NOMO-1 treated with dmso at 0.1 percent for 144 hours (cell line): ENCODE data around the gene KCNS3.
"Not testable (repeated sequence)": the region's sequence is repeated elsewhere in the genome, so short reads cannot be mapped to it uniquely, and the experiment has no call there.

Experiments
- DNase-seq: peaks from one replicate; lab custom pipeline; 2025; ENCODE audit not compliant: unreplicated experiment; lab: John Stamatoyannopoulos, UW

KCNS3 gene

GRCh38 chr2:17940091-17940630, 61.7 kb downstream of the KCNS3 start:
- no peak for DNase-seq

DNA sequence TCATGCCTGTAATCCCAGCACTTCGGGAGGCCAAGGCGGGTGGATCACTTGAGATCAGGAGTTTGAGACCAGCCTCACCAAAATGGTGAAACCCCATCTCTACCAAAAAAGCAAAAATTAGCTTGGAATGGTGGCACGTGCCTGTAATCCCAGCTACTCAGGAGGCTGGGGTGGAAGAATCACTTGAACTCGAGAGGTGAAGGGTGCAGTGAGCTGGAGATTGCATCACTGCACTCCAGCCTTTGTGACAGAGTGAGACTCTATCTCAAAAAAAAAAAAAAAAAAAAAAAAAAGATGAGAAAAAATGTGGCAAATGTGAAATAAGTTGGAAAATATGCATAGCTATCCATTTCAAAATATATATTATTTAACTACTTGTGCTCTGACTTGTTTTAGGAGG, 65.0 kb downstream of the KCNS3 start:
- DNase-seq, result no peak

DNA sequence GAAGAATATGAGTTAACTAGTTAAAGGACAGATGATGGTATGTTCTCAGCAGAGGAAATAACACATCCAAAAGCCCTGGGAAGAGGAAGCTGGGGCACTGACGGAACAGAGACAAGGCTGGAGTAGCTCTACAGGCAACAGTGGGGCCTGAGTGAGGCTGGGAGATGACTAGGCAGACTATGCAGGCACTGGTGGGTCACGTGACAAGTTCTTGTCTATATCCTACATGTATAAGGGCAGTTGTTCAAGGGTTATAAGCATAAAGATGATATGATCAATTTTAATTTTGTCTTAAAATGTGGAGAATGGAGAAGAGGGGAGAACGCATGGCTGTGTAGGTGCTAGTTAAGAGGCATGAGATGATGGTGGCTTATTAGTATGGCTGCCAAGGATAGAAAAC, 68.6 kb downstream of the KCNS3 start:
- DNase-seq, result no peak

- no peak for DNase-seq
Measured at GRCh38 chr2:17950006-17950405, 71.5 kb downstream of the KCNS3 start.

GRCh38 chr2:17951563-17951962, 73.1 kb downstream of the KCNS3 start:
- no peak for DNase-seq

GRCh38 chr2:17958466-17959092, 80.1 kb downstream of the KCNS3 start:
- DNase-seq, result no peak

DNA sequence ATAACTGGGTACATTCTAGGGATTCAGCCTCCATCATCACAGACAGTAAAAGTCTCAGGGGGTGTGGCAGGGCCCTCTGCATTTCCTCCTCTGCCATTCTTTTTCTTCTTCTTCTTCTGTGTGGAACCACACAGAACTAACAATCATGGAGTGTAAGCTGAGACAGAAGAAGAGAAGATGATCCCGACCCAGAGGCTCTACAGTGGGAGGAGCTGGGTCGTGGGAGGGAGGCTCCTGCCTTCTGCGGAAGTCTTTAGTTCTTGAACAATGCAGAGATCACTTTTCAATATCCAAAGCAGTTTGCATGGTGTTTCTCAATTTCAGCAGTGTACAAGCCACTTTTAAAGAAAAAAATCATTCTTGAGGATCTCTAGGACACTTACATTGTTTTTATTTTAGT, 80.9 kb downstream of the KCNS3 start:
- no peak for DNase-seq

GRCh38 chr2:17959833-17960232, 81.4 kb downstream of the KCNS3 start:
- no peak for DNase-seq

DNA sequence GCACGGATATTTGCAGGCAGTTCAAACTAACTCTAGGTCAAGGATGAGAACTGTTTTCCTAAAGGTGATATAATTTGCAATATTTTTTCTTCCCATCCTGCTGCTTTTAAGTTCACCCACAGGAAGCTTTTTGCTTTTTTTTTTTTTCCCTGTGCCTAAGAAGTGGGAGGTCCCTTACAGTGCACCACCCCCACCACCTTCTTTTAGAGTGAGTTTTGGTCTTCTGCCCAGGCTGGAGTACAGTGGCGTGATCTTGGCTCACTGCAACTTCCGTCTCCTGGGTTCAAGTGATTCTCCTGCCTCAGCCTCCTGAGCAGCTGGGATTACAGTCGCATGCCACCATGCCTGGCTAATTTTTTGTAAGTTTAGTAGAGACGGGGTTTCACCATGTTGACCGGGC, 82.5 kb downstream of the KCNS3 start:
- no peak for DNase-seq

DNA sequence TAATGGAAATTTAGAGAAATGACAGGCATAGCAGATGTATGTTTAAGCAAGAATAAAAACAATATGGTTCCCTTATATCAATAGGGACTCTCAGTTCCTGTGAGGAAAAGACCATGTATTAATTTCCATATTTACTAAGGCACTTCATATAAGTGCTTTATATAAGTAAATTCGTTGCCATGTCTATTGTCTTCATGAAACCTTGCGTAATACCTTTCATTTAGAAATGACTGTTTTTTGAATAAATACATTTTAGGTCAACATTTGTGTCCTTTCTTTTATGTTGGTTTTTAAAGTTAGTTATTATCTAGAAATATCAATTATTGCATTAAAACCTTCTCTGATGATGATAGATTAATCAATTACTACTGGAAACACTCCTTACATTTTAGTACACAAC, 83.3 kb downstream of the KCNS3 start:
- DNase-seq, result no peak

GRCh38 chr2:17962876-17963275, 84.4 kb downstream of the KCNS3 start:
- DNase-seq, result no peak

DNA sequence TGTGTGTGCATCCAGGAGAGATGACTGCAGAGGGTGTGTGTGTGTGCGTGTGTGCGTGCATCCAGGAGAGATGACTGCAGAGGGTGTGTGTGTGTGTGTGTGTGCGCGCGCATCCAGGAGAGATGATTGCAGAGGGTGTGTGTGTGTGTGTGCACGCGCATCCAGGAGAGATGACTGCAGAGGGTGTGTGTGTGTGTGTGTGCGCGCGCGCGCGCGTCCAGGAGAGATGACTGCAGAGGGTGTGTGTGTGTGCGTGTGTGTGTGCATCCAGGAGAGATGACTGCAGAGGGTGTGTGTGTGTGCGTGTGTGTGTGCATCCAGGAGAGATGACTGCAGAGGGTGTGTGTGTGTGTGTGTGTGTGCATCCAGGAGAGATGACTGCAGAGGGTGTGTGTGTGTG, 85.1 kb downstream of the KCNS3 start:
- not testable (repeated sequence) for DNase-seq

- no peak for DNase-seq
Measured at GRCh38 chr2:17965196-17965595, 86.7 kb downstream of the KCNS3 start.

DNA sequence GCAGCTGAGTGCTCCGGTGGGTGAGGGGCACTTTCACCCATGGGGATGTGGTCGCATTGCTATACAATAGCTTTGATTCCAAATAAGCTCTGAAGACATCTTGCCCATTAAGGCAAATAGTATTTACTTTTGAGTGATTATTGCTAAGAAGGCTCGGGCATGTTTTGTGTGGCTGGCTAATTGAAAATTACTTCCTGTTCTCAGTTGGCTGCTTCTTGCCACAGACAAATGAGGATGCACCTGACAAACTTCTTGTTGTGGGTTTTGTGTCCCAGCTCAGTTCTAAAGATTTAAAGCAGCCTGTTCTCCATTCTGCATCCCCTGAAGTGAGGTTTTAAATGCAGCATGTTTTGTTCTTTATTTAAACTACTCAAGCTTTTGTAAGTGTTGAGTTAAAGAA, 88.3 kb downstream of the KCNS3 start:
- DNase-seq, result no peak

DNA sequence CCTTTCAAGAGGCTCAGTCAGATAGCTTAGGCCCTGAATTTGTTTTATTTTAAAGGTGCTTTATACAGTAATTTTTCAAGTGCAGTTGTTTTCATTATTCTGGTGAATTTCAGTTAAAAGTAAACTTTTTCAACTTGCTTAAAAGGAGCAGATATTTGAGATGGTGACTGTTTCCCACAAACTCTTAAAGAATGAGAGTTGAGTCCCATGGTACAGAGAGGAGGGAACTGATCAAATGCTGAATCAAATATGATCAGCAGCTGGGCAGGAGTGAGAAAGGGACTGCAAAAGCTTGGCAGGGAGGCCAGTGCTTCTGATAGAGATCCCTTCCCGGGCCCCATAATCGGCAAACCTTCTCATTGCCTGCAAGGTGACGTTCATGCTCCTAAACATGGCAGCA, 91.2 kb downstream of the KCNS3 start:
- no peak for DNase-seq

GRCh38 chr2:17971531-17972125, 93.2 kb downstream of the KCNS3 start:
- no peak for DNase-seq

- DNase-seq, result no peak
Measured at GRCh38 chr2:17972991-17973390, 94.5 kb downstream of the KCNS3 start.

GRCh38 chr2:17975401-17975800, 96.9 kb downstream of the KCNS3 start:
- DNase-seq, result no peak

DNA sequence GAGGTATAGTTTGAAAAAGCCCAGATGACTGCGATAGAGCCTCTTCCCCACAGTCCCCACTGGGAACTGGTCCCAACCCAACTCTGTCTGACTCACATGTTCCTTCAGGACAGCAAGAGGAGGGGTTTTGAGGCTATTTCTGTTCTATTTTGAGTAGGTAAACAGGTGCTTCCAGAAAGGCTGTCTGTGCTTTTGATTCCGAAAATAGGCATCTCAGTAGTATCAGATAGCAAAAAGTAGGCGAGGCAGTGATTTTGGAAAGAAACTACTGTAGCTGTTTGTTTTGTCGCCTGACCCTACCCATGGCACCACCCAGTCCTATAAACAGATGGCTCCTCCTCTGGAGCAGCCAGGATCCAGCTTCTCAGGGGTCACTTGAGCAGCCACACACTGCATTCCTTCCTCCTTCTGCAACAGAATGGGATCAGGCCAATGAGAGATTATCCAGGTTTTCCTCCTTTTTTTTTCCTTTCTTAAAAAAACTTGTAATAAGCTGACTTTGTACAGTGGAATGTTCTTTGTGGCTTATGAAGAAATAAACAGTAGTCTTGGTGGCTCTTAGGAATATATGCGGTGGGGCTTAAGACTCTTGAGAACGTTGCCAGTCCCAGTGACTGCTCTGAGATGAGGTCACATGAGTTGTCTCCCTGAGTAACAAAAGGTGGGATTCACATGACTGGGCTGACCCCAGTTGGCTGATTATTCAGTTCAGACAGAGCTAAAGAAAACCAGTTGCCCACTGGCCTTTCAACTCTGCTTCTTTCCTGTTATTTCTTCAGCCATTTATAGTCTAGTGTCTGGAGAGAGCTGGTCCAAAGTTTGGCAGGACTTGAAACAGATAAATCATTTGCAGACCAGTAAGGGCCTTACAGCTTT, 98.6 kb downstream of the KCNS3 start:
- no peak for DNase-seq

GRCh38 chr2:17979707-17980106, 101.2 kb downstream of the KCNS3 start:
- no peak for DNase-seq

GRCh38 chr2:17981936-17982335, 103.5 kb downstream of the KCNS3 start:
- no peak for DNase-seq
